NCI-H2029 treated with DMSO at 0.1 percent for 48 hours (cell line): ENCODE measurements around the gene CPEB2.

Experiments
- DNase-seq: peaks from one replicate; lab custom pipeline; 2025; lab: John Stamatoyannopoulos, UW

The CPEB2 gene

GRCh38 chr4:15117270-15117946 is 115.1 kb downstream of the CPEB2 start:
- no peak for DNase-seq

DNA sequence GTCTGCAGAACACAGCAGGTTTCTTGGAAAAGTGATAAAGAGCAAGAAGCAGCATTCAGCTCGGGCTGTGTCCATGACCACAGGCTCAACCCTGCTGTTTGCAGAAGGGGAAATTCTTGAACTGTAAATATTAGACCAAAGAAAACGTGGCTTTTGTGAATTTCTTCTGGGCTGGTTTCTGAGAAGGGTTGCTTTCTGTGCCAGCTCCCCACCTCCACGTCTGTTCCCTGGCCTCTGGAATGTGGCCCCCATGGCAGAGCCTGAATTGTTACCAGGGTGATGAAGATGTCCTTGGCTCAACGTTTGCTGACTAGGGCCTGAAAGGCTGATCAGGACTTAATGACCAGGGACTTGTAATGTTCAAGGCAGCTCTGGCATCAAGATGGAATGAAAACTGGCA is 116.0 kb downstream of the CPEB2 start:
- no peak for DNase-seq
